Loucy (cell line): ENCODE results near the gene MITF.

Experiments
- H2AFZ ChIP-seq: fragments of 200-600 bp; sonication (generic); 2 replicates; pipeline ENCODE4 v1.6.0; 2016; ENCODE audit warnings: antibody characterized with exemption, mild to moderate bottlenecking, low read length, moderate library complexity
- H3F3A ChIP-seq: fragments of 200-600 bp; 2 replicates; pipeline ENCODE4 v1.6.0; 2016; ENCODE audit warnings: antibody characterized with exemption, low read depth, mild to moderate bottlenecking
- H3K27me3 ChIP-seq: fragments of 200-600 bp; sonication (generic); 2 replicates; pipeline ENCODE4 v1.6.1; 2014; ENCODE audit warnings: low read length, mild to moderate bottlenecking; ENCODE audit not compliant: insufficient read depth, poor library complexity, severe bottlenecking
- H3K36me3 ChIP-seq: fragments of 200-600 bp; sonication (generic); 2 replicates; pipeline ENCODE4 v1.6.1; 2016; ENCODE audit warnings: low read length; ENCODE audit not compliant: insufficient read depth
- H3K4me1 ChIP-seq: fragments of 200-600 bp; sonication (generic); 2 replicates; pipeline ENCODE4 v1.5.1; 2014; ENCODE audit warnings: low read length, mild to moderate bottlenecking; ENCODE audit not compliant: insufficient read depth, poor library complexity, severe bottlenecking
- H3K4me2 ChIP-seq: fragments of 200-600 bp; sonication (generic); 2 replicates; pipeline ENCODE4 v1.6.0; 2014; ENCODE audit warnings: antibody characterized with exemption, low read length, low read depth, mild to moderate bottlenecking; ENCODE audit not compliant: poor library complexity, severe bottlenecking
- H3K4me3 ChIP-seq: fragments of 200-600 bp; sonication (generic); 2 replicates; pipeline ENCODE4 v1.5.1; 2014; ENCODE audit warnings: low read length, mild to moderate bottlenecking, mixed read lengths; ENCODE audit not compliant: poor library complexity, severe bottlenecking
- H3K79me2 ChIP-seq: fragments of 200-600 bp; sonication (generic); 2 replicates; pipeline ENCODE4 v1.6.1; 2014; ENCODE audit warnings: low read length; ENCODE audit not compliant: insufficient read depth
- H3K9ac ChIP-seq: fragments of 200-600 bp; sonication (generic); 2 replicates; pipeline ENCODE4 v1.6.0; 2014; ENCODE audit warnings: mild to moderate bottlenecking, low read depth, low read length, moderate library complexity; ENCODE audit not compliant: poor library complexity, severe bottlenecking
- H3K9me2 ChIP-seq: fragments of 200-600 bp; sonication (generic); replicated peaks from 2 replicates; pipeline ENCODE4 v1.6.1; 2016; ENCODE audit warnings: low read depth, low read length, mixed read lengths
- H3K9me3 ChIP-seq: fragments of 200-600 bp; sonication (generic); 2 replicates; pipeline ENCODE4 v1.6.1; 2014; ENCODE audit warnings: mild to moderate bottlenecking, antibody characterized with exemption, low read length, low read depth; ENCODE audit not compliant: insufficient read depth
- H4K20me1 ChIP-seq: fragments of 200-600 bp; sonication (generic); 2 replicates; pipeline ENCODE4 v1.6.0; 2014; ENCODE audit warnings: antibody characterized with exemption, low read length, mild to moderate bottlenecking; ENCODE audit not compliant: insufficient read depth, poor library complexity, severe bottlenecking
- CTCF ChIP-seq: fragments of 200-600 bp; sonication (generic); conservative IDR thresholded peaks from 2 replicates; pipeline ENCODE4 v1.5.1; 2014; ENCODE audit warnings: mild to moderate bottlenecking, antibody characterized with exemption, low read length
- EZH2phosphoT487 ChIP-seq: fragments of 200-600 bp; IDR thresholded peaks from 2 replicates; pipeline ENCODE4 v1.6.1; 2018; ENCODE audit warnings: antibody characterized with exemption, mild to moderate bottlenecking, moderate library complexity, borderline replicate concordance

The MITF gene

GRCh38 chr3:69987833-69988232 is 248.6 kb downstream of the MITF start:
- TF ChIP-seq CTCF (no peak), EZH2phosphoT487 (no peak)
- H3K9me2 ChIP-seq = no peaks in the 10 kb centered on the region
- H3K4me3 ChIP-seq = no peak overlapping the region
- H4K20me1 ChIP-seq = no peaks in the 10 kb centered on the region
- H3K79me2 ChIP-seq = no peaks in the 10 kb centered on the region
- no peaks in the 10 kb centered on the region for H3K27me3 ChIP-seq
- H3F3A ChIP-seq = no peaks in the 10 kb centered on the region
- no peak overlapping the region for H2AFZ ChIP-seq
- H3K9ac ChIP-seq = no peak overlapping the region
- H3K4me2 ChIP-seq = no peak overlapping the region
- H3K36me3 ChIP-seq = no peaks in the 10 kb centered on the region
- H3K4me1 ChIP-seq = no peaks in the 10 kb centered on the region
- H3K9me3 ChIP-seq = no peaks in the 10 kb centered on the region

GRCh38 chr3:69993757-69994156 is 254.5 kb downstream of the MITF start:
- no peak overlapping the region for H3K9ac ChIP-seq
- H3K36me3 ChIP-seq = no peaks in the 10 kb centered on the region
- no peaks in the 10 kb centered on the region for H3K4me1 ChIP-seq
- H3F3A ChIP-seq = no peaks in the 10 kb centered on the region
- no peaks in the 10 kb centered on the region for H4K20me1 ChIP-seq
- no peak overlapping the region for H3K4me3 ChIP-seq
- no peaks in the 10 kb centered on the region for H3K27me3 ChIP-seq
- H3K9me3 ChIP-seq = no peaks in the 10 kb centered on the region
- TF ChIP-seq CTCF = no peak
- TF ChIP-seq EZH2phosphoT487 = no peak
- no peaks in the 10 kb centered on the region for H3K9me2 ChIP-seq
- no peaks in the 10 kb centered on the region for H3K79me2 ChIP-seq
- no peak overlapping the region for H2AFZ ChIP-seq
- no peak overlapping the region for H3K4me2 ChIP-seq

GRCh38 chr3:69994919-69995318 is 255.7 kb downstream of the MITF start:
- no peak overlapping the region for H2AFZ ChIP-seq
- no peaks in the 10 kb centered on the region for H3K9me2 ChIP-seq
- H3K4me3 ChIP-seq = no peak overlapping the region
- TF ChIP-seq CTCF (no peak), EZH2phosphoT487 (no peak)
- H3K9me3 ChIP-seq = no peaks in the 10 kb centered on the region
- no peaks in the 10 kb centered on the region for H4K20me1 ChIP-seq
- H3F3A ChIP-seq = no peaks in the 10 kb centered on the region
- no peak overlapping the region for H3K9ac ChIP-seq
- no peaks in the 10 kb centered on the region for H3K79me2 ChIP-seq
- no peaks in the 10 kb centered on the region for H3K4me1 ChIP-seq
- H3K27me3 ChIP-seq = no peaks in the 10 kb centered on the region
- no peak overlapping the region for H3K4me2 ChIP-seq
- H3K36me3 ChIP-seq = no peaks in the 10 kb centered on the region
